A172 (cell line): ENCODE data around the gene OR2M4. TPM values are rescaled to one million over a fixed set of nuclear protein-coding genes. Genes with fewer than 3 reads are reported as not detected.
A peak's percentile ranks its signal among the peaks of the same experiment; 100 is the strongest.
"Not testable (repeated sequence)": the region's sequence is repeated elsewhere in the genome, so short reads cannot be mapped to it uniquely, and the experiment has no call there.

Experiments used
- DNase-seq: peaks from one replicate; pipeline ENCODE4 v3.0.0-alpha.2; 2015; ENCODE audit warnings: low spot score
- total RNA-seq: library from RNA; depleted of rRNA; stranded (reverse); fragments of >200 nt; shearing (Covaris generic); gene quantifications from 2 replicates; pipeline ENCODE4 v1.2.3, GENCODE V29; 2014; rRNA removed

The OR2M4 gene
- 0.10 and 0.60 TPM in 2 replicates for total RNA-seq

GRCh38 chr1:248231117-248231516 is at the start of gene OR2M4:
Gene OR2M4 (plus strand): TSS chr1:248231417. CDS start chr1:248238929, 7,512 bp downstream.
- DNase-seq: no peak

GRCh38 chr1:248183996-248184395 is 47.2 kb upstream of the OR2M4 start:
- no peak for DNase-seq

GRCh38 chr1:248187363-248187762 is 43.9 kb upstream of the OR2M4 start:
- DNase-seq: no peak

- DNase-seq: no peak
Observed at GRCh38 chr1:248189026-248189425, 42.2 kb upstream of the OR2M4 start.

GRCh38 chr1:248194117-248194516 is 37.1 kb upstream of the OR2M4 start:
- no peak for DNase-seq

- DNase-seq: no peak
Observed at GRCh38 chr1:248196965-248197364, 34.3 kb upstream of the OR2M4 start, which contains the start of gene OR2M3. Gene OR2M3 (plus strand): TSS chr1:248197265. CDS start chr1:248203068, 5,803 bp downstream.

GRCh38 chr1:248215880-248216279 is 15.3 kb upstream of the OR2M4 start:
- DNase-seq: no peak

- DNase-seq: no peak
Observed at GRCh38 chr1:248225537-248225936, 5.7 kb upstream of the OR2M4 start.

- no peak for DNase-seq
Observed at GRCh38 chr1:248229360-248229908, 1.8 kb upstream of the OR2M4 start.

- no peak for DNase-seq
Observed at GRCh38 chr1:248239478-248239877, 8.3 kb downstream of the OR2M4 start.

GRCh38 chr1:248243204-248243603 is 12.0 kb downstream of the OR2M4 start:
- DNase-seq: peak; percentile 39

- not testable (repeated sequence) for DNase-seq
Observed at GRCh38 chr1:248259309-248259708, 28.1 kb downstream of the OR2M4 start.

- no peak for DNase-seq
Observed at GRCh38 chr1:248268178-248268577, 37.0 kb downstream of the OR2M4 start.

GRCh38 chr1:248273225-248273624 is 42.0 kb downstream of the OR2M4 start:
- not testable (repeated sequence) for DNase-seq

- no peak for DNase-seq
Observed at GRCh38 chr1:248277876-248278275, 46.7 kb downstream of the OR2M4 start, which contains the start of gene OR2T33. Gene OR2T33 (minus strand): TSS chr1:248277976. CDS start chr1:248273814, 4,162 bp downstream.

GRCh38 chr1:248288391-248288790 is 57.2 kb downstream of the OR2M4 start:
- no peak for DNase-seq

Other genes starting within 250 kb of the OR2M4 start
- not detected in 2 replicates for gene OR2L5, start 217.8 kb upstream of the OR2M4 start, total RNA-seq
- not detected in 2 replicates for gene OR2L2, start 201.3 kb upstream of the OR2M4 start, total RNA-seq
- gene OR2L3, start 184.6 kb upstream of the OR2M4 start, total RNA-seq: not detected in 2 replicates
- not detected in 2 replicates for gene OR2L13, start 136.2 kb upstream of the OR2M4 start, total RNA-seq
- not detected in 2 replicates for gene OR2M5, start 86.3 kb upstream of the OR2M4 start, total RNA-seq
- gene OR2M2, start 56.6 kb upstream of the OR2M4 start, total RNA-seq: 0.14 TPM in 1 of 2 replicates, not detected in the other
- gene OR2M3, start 34.2 kb upstream of the OR2M4 start, total RNA-seq: 0.12 and 0.19 TPM in 2 replicates
- not detected in 2 replicates for gene OR2T33, start 46.6 kb downstream of the OR2M4 start, total RNA-seq
- gene OR2T12, start 72.0 kb downstream of the OR2M4 start, total RNA-seq: not detected in 2 replicates
- not detected in 2 replicates for gene OR2M7, start 93.2 kb downstream of the OR2M4 start, total RNA-seq
- not detected in 2 replicates for gene OR14C36, start 117.4 kb downstream of the OR2M4 start, total RNA-seq
- gene OR2T4, start 130.2 kb downstream of the OR2M4 start, total RNA-seq: not detected in 2 replicates
- not detected in 2 replicates for gene OR2T6, start 144.3 kb downstream of the OR2M4 start, total RNA-seq
- not detected in 2 replicates for gene OR2T1, start 171.6 kb downstream of the OR2M4 start, total RNA-seq
- not detected in 2 replicates for gene OR2T2, start 214.2 kb downstream of the OR2M4 start, total RNA-seq
- gene OR2T3, start 241.9 kb downstream of the OR2M4 start, total RNA-seq: not detected in 2 replicates